ENCODE data around the gene OSR1. TPM values are rescaled to one million over a fixed set of nuclear protein-coding genes. Genes with fewer than 3 reads are reported as not detected.
A peak's percentile ranks its signal among the peaks of the same experiment; 100 is the strongest.
"Not testable (repeated sequence)": the region's sequence is repeated elsewhere in the genome, so short reads cannot be mapped to it uniquely, and the experiment has no call there.

OSR1 gene
- total RNA-seq: 0.09 and 0.17 TPM in 2 replicates

DNA sequence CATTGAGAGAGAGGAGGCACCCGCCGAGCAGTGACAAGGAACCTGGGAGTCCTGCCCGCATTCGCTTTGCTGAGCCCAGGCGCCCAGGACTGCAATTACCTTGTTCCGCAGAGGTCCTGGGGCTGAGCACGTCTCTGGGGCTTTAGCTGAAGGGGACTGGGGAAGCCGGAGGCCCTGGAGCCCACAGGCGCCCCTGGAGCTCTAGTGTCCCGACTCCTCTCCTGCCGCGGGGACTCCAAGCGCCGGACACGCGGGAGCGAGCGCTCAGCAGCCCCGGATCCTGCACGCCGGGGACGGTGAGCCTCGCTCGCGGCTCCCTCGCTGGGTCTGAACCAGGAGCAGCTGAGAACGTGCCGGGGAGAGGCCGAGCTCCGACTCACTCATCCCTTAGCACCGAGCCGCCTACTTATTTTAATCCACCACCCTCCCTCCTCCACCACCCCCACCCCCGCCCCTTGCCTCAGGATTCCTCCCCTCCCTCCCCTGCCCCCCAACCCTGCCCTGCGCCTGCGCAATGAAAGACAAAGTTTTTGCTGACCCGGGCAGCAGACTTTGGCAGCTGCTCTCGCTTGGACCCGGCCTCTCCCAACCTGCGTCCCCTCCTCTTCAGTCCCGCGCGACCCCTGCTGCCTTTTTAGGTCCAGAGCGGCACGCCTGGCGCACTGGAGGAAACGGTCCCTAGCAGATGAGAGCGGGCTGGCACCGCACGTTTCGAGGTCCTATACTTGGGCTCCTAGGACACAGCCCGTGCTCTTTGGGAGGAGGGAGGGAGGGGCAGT lies at the start of gene OSR1:
OSR1 (minus strand) TSS at position 382 of the 779 bp plus-strand sequence. CDS start 4,818 bp downstream, outside the sequence.
- peak; percentile 29 for DNase-seq

DNA sequence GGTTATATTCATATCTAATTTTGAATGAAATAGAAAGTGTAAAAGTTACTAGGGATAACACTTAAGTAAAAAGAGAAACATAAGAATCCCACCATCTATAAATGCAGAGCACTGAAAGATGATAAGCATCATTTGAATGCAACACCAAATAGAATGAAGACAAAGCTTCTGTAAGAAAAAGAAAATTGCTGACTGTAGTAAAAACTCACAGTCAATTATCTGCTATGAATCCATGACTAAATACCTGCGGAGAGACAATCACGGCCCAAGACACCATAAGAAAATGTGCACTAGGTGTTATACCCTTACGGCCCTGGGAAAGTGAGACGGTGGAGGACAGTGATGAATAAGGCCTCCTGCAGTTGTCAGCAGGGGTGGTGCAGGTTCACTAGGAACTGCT lies 45.4 kb upstream of the OSR1 start:
- no peak for DNase-seq

- DNase-seq: no peak
These were observed 33.8 kb upstream of the OSR1 start for GRCh38 chr2:19392191-19392590.

DNA sequence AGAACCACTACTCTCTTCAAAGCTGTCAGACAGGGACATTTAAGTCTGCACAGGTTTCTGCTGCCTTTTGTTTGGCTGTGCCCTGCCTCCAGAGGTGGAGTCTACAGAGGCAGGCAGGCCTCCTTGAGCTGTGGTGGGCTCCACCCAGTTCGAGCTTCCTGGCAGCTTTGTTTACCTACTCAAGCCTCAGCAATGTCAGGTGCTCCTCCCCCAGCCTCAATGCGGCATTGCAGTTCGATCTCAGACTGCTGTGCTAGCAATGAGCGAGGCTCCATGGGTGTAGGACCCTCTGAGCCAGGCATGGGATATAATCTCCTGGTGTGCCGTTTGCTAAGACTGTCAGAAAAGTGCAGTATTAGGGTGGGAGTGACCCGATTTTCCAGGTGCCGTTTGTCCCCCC lies 31.0 kb upstream of the OSR1 start:
- not testable (repeated sequence) for DNase-seq

- DNase-seq: no peak
These were observed 22.1 kb upstream of the OSR1 start for GRCh38 chr2:19380532-19380931.

DNA sequence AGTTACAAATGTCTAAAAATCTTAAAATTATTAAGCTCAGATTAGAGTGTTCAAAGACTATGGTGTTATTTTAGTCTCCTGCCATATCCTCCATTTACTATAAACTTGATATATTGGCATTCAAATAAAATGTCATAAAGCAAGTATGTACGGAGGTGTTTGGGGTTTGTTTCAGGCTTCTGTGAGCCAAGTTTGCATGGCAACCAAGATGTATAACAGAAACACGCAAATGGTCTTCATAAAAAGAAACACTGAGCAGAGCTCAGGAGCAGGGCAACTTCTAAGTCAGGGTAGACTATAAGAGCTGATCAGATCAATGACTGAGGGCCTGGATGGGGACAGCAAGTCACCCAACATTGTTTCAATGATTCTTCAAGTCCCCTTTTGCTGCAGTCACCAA lies 20.5 kb upstream of the OSR1 start:
- no peak for DNase-seq

- no peak for DNase-seq
These were observed 19.3 kb upstream of the OSR1 start for GRCh38 chr2:19377717-19378116.

GRCh38 chr2:19373352-19373751 lies 14.9 kb upstream of the OSR1 start:
- no peak for DNase-seq

GRCh38 chr2:19371996-19372582 lies 13.7 kb upstream of the OSR1 start:
- no peak for DNase-seq

- DNase-seq: no peak
These were observed 11.0 kb upstream of the OSR1 start for GRCh38 chr2:19369341-19369955.

GRCh38 chr2:19368760-19369159 lies 10.3 kb upstream of the OSR1 start:
- no peak for DNase-seq

DNA sequence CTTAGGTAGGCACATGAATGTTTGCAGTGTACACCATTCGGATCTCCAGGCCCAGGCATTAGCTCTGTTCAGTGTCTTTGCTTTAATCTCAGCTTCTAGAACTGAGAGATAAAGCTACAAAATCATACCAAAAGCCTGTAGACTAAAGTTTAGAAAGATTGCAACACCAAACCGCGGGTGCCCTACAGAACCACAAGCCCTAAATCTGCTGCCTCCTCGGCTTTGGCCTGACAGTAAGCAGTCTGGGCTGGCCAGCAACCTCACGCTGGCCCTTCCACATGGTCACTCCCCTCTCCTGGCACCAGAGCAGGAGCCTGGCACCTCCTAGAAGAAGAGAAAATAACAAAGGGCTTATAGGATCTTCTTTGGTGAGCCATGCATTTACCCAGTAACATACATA lies 8.9 kb upstream of the OSR1 start:
- no peak for DNase-seq

DNA sequence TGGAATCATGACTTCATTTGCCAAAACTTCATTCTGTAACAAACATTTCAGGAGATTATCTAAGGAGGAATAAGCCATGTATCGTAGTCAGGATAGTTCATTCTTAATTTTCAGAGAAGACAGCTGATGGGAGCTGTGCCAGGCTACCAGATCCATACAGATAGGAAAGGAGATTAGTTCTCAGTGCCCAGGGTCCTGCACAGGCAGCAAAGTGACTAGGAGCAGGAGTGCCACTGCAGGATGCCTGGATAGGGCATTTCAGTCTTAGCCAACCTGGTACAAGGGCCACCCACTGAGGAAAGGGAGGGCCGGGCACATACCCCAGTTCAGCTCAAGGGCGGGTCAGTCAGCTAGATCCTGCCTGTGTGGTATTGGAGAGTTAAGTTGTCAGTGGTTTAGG lies 6.7 kb upstream of the OSR1 start:
- DNase-seq: no peak

DNA sequence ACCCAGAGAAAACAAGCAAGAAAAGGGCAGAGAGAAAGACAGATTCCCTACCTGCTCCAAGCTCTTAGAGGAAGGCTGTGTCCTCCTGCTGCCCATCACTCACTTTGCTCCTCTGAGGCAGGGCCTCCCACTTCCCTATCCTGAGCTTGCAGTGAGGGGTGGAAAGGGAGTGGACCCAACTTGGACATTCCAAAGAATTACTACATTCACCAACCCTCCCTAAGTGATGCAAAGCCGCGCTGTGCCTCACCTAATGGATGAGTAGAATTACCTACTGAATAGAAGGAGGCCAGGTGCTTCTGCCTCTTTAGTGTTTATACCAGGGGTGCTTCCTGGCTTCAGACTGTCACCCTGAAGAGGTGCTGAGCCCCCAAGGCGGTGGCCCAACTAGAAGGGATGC lies 5.6 kb upstream of the OSR1 start:
- no peak for DNase-seq

- no peak for DNase-seq
These were observed 5.0 kb upstream of the OSR1 start for GRCh38 chr2:19363474-19363778.

DNA sequence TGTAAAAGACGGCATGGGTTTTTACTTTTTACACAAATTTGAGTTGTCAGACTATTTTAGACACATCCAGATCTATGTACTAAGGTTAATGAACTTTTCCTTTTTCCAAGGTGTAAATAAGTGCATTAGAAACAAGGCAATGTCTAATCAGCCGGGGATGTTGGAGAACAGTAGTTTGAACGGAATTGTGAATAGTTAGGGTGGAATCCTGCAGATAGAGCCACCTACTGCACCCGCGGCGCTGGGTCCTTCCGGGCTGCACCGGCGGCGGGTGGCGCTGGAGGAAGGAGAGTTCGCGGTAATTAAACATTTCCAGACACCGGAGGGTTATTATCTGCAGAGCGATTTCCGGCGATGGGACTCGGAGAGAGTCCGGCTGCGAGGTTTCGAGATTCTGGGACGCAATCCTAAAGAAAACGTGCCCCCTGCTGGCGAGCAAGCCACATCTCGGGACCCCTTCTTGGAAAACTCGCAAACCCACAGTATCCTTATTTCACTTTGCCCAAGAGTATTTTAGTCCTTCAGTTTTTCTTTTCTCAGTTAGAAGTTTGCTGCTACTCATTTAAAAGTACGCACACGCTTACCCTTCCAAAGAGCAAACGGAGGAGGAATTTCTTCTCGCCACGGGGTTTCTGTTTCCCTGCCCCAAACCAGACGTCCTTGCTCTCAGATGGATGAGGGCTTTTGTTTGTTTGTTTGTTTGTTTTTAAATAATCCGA lies 4.5 kb upstream of the OSR1 start:
- DNase-seq: peak; percentile 80

DNA sequence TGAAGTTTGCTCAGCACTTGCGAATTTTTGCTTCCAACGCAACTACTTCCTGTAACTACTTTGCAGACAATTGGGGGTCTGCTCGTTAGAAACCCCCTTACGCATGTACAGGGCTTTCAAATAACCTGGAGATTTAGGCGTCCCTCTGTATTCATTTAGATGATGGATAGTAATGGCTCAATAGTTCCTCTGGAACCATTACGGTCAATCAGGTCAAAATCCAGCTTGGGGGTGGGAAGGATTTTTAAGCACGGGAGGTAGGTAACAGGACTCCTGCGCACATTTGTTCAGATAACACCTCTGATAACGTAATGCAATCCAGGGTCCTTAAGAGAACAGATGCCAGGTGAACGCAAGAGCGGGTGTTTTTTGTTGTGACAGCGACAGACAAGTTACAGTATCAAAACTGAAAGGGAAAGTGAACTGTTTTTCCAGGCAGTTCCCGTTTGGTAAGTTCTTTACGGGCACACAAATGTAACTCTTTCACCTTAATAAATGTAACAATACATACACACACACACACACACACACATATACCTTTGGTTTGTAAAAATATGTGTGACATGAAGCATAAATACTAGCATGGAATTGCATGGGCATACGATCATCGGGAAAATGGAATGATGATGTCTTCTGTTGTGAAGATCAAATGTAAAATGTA lies 3.8 kb upstream of the OSR1 start:
- peak; percentile 48 for DNase-seq

DNA sequence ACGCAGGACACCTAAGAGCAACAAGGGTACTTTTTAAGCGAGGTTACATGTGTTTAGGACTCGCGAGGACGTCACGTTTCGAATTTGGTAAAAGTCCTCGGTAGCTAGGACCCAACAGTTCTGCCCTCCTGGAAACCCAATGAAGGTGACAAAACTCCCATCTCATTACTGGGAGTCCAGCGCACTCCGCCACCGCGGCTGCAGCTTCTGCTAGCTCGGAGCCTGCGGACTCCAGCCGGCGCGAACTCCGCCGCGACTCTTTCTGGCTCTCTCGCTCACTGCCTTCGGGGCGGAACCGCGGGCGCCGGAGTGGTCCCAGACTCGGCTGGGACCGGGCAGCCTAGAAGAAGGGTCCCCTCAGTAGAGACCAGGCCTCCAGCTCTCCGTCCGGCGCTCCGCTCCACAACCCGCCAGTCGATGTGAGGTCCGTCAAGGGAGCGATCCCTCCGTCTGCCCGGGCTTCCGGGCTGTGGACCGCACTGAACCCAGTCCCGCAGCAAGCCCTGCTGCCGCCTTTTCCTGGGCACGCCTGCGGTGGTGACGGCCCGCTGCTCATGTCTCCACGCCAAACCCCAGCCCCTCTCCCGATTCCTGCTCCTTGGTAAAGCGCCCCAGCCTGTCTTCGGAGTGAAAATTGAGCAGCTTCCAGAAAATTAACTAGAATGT lies 3.0 kb upstream of the OSR1 start:
- peak; percentile 43 for DNase-seq

DNA sequence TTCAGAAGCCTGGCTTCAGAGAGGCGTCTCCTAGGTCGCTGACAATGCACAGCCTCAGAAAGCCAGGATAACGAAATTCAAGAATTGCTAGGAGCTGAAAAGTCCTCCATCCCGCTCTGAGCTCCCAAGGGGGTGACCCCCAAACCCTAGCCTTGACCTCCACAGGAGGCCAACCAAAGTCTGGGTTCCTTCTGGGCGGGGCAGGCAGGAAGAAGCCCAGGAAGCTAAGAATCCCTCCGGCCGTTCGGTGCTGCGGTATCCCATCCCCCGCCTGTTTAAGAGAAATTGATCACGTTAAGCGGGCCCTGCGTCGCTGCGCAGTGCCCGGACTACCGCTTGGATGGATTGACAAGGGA lies 2.5 kb upstream of the OSR1 start:
- no peak for DNase-seq

DNA sequence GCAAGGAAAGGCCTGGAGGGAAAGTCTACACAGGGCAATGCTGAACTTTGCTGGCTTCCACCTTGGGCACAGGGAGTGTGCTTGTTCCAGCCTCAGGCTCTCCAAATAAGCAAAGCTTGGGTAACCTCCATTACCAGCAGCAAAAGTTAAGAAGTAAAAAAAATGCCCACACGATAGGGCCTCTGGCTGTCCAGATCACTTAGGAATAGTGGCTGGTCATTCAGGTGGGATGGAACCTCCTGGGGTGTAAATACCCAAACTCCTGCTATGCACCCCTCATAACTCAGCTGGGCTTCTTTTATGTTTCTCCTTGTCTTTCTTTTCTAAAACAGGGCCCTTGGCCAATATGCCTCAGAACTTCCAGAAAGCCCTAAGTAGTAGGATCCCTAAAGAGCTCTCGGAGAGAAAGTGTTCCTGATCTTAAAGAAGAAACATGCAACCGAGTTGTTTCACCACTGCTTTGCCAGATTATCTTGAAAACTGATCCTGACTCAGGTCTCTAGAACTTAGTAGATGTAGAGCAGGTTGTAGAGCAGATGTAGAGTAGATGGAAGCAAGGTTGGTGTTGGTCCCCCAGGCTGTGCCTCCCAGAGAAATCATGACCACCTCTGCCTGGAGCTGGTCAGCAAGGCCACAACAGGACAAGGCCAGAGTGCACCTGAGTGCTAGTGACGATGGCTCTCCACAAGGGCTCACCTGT lies 2.0 kb upstream of the OSR1 start:
- DNase-seq: no peak

DNA sequence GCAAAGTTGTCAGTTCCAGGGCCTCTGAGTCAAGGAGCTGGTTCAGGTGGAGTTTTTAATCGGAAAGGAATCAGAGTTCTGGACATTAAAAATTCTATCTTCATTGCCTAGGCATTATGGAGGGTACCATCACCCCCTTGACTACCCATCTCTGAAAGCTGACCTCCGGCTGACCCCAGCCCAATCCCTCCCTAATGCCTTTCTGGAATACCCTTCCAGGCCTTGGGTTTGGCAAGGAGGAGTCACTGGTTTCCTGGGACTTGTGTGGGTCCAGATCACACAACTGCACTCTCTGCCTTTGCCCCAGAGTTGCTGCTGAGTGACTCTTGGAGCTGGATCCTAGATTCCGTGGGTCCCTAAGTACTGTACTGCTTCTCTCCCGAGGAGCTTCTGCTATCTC lies 1.0 kb upstream of the OSR1 start:
- no peak for DNase-seq

DNA sequence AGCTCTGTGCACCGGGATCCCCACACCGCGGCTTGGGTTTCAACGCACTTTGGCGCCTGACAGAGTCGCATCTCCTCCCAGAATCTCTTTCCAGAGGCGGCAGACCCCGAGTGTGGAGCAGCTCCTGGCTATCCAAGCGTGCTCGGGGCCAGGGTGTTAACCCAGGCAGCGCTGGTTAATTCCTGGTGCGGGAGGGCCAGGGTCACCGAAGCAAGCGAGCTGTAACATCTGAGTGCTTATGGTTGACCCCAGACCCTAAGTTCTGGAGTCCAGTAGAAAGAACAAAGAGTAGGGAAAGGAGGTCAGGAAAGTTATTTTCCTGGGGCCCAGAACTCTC lies 566 bp upstream of the OSR1 start:
- no peak for DNase-seq

Measured in dermis blood vessel endothelial cell (primary cell).